ENCODE measurements around the gene OGT. TPM values are rescaled to one million over a fixed set of nuclear protein-coding genes. Genes with fewer than 3 reads are reported as not detected.

OGT gene
- total RNA-seq, 1 donor from 2014 or later = 138 TPM

DNA sequence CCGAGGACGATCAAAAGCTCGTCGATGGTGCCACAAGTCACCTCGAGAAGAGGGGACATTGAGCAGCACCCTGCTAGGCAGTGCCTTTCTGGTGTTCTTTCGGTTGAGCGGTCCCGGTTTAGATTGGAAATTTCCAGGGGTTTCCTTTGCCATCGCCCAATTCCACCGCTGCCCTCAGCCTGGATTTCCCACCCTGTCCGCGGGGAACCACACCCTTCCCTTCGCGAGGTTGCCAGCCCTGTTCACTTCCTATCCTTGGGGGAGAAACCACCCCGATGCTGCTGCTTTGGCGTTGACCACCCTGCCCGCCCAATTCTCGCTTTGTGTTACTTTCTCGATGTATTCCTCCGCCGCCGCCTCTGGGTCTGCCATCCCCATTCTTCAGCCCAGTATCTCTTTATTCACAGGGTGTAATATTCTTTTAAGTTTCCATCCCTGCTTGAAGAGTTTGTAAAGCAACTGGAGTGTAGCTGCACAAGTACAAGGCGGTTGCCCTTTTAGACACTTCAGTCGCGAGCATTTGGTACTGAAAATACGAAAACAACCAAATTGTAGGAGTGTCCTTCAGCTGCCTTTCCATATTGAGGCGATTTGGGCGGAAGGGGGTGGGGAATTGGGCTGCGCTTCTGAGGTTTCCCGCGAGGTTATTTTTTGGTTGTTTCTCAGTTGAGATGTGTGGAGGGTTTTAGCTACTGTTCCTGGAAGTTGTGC is 1.1 kb downstream of the OGT start:
- H3K9me3 Mint-ChIP-seq (ENCODE audit: low read depth) = peaks cover 13% of the 10 kb centered on the region
- TF ChIP-seq, protein P1, sequence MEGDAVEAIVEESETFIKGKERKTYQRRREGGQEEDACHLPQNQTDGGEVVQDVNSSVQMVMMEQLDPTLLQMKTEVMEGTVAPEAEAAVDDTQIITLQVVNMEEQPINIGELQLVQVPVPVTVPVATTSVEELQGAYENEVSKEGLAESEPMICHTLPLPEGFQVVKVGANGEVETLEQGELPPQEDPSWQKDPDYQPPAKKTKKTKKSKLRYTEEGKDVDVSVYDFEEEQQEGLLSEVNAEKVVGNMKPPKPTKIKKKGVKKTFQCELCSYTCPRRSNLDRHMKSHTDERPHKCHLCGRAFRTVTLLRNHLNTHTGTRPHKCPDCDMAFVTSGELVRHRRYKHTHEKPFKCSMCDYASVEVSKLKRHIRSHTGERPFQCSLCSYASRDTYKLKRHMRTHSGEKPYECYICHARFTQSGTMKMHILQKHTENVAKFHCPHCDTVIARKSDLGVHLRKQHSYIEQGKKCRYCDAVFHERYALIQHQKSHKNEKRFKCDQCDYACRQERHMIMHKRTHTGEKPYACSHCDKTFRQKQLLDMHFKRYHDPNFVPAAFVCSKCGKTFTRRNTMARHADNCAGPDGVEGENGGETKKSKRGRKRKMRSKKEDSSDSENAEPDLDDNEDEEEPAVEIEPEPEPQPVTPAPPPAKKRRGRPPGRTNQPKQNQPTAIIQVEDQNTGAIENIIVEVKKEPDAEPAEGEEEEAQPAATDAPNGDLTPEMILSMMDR (IDR thresholded peaks at IDR 0.05) = no peak
- no peaks in the 10 kb centered on the region for H3K36me3 Mint-ChIP-seq (ENCODE audit: low read depth)
- no peak for DNase-seq (ENCODE audit: low spot score)
- peak overlapping the region; percentile 90 for H3K4me3 Mint-ChIP-seq (ENCODE audit: unreplicated experiment)
- peak overlapping the region; percentile 98 for H3K27ac Mint-ChIP-seq (ENCODE audit: unreplicated experiment)
- peaks cover 26% of the 10 kb centered on the region for H3K4me1 Mint-ChIP-seq (ENCODE audit: low read depth)
- H3K27me3 Mint-ChIP-seq (ENCODE audit: low read depth) = no peaks in the 10 kb centered on the region

DNA sequence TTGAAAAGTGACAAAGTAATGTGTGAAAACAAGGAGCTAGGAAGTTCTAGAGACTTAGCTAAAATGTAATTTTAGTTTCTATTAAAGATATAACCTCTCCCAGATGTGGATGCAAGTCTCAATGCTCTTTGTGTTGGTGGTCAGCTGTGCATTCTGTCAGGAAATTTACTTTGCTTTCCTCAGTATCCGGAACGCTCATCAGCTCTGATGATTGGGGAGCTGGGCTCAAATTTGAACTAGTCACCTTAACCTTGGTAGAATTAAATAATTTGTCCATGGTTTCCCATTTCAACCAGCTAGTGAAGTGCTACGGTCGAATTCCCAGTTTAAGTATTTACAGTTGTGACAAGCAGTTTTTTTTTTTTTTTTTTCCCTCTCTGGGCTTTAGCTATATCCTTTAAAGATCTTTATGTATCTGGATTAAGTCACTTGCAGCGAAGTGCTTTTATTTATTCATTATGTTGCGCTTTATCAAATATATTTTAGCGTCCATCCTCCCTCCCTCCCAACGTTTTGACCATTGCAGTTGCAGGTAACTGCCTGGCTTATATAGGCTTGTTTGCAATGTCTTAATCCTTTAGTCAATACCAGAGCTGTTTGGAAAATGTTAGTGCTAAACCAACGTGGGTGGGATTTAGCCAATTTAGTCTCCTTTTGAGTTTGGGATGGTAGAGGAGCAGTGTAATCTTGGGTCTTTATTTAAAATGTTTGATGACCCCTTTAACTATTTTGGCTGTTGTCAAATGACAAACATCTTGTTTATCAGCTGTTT is 2.1 kb downstream of the OGT start:
- no peaks in the 10 kb centered on the region for H3K27me3 Mint-ChIP-seq (ENCODE audit: low read depth)
- TF ChIP-seq, protein P1 (IDR thresholded peaks at IDR 0.05) = no peak
- H3K27ac Mint-ChIP-seq (ENCODE audit: unreplicated experiment) = peak overlapping the region; percentile 98
- peaks cover 36% of the 10 kb centered on the region for H3K4me1 Mint-ChIP-seq (ENCODE audit: low read depth)
- DNase-seq (ENCODE audit: low spot score) = no peak
- peaks cover 6% of the 10 kb centered on the region for H3K9me3 Mint-ChIP-seq (ENCODE audit: low read depth)
- H3K4me3 Mint-ChIP-seq (ENCODE audit: unreplicated experiment) = peak overlapping the region; percentile 90
- H3K36me3 Mint-ChIP-seq (ENCODE audit: low read depth) = no peaks in the 10 kb centered on the region

GRCh38 chrX:71536285-71536684 is 3.4 kb downstream of the OGT start:
- DNase-seq (ENCODE audit: low spot score) = no peak
- peak overlapping the region; percentile 86 for H3K27ac Mint-ChIP-seq (ENCODE audit: unreplicated experiment)
- H3K9me3 Mint-ChIP-seq (ENCODE audit: low read depth) = peaks cover 6% of the 10 kb centered on the region
- no peaks in the 10 kb centered on the region for H3K36me3 Mint-ChIP-seq (ENCODE audit: low read depth)
- H3K4me3 Mint-ChIP-seq (ENCODE audit: unreplicated experiment) = peak overlapping the region; percentile 64
- no peaks in the 10 kb centered on the region for H3K27me3 Mint-ChIP-seq (ENCODE audit: low read depth)
- TF ChIP-seq, protein P1 (IDR thresholded peaks at IDR 0.05) = no peak
- peaks cover 44% of the 10 kb centered on the region for H3K4me1 Mint-ChIP-seq (ENCODE audit: low read depth)

GRCh38 chrX:71537743-71538142 is 4.8 kb downstream of the OGT start:
- Mint-ChIP-seq H3K27ac (ENCODE audit: unreplicated experiment) (peak overlapping the region; percentile 28), H3K27me3 (ENCODE audit: low read depth) (no peaks in the 10 kb centered on the region), H3K4me1 (ENCODE audit: low read depth) (peaks cover 52% of the 10 kb centered on the region), H3K36me3 (ENCODE audit: low read depth) (no peaks in the 10 kb centered on the region), H3K9me3 (ENCODE audit: low read depth) (peaks cover 4% of the 10 kb centered on the region), H3K4me3 (ENCODE audit: unreplicated experiment) (no peak overlapping the region)
- DNase-seq (ENCODE audit: low spot score) = no peak
- TF ChIP-seq, protein P1 (IDR thresholded peaks at IDR 0.05) = no peak

- Mint-ChIP-seq H3K4me3 (ENCODE audit: unreplicated experiment) (no peak overlapping the region), H3K27me3 (ENCODE audit: low read depth) (no peaks in the 10 kb centered on the region), H3K4me1 (ENCODE audit: low read depth) (peaks cover 75% of the 10 kb centered on the region), H3K9me3 (ENCODE audit: low read depth) (peaks cover 4% of the 10 kb centered on the region), H3K27ac (ENCODE audit: unreplicated experiment) (peak overlapping the region; percentile 80), H3K36me3 (ENCODE audit: low read depth) (no peaks in the 10 kb centered on the region)
- TF ChIP-seq, protein P1 (IDR thresholded peaks at IDR 0.05) = no peak
- DNase-seq (ENCODE audit: low spot score) = no peak
Observed at GRCh38 chrX:71540801-71541200, 7.9 kb downstream of the OGT start.

Data from chondrocyte (in vitro differentiated cells).